Endothelial cell of umbilical vein (primary cell): ENCODE results near the gene GALNT17. TPM values are rescaled to one million over a fixed set of nuclear protein-coding genes. Genes with fewer than 3 reads are reported as not detected.

ENCODE experiments used
- BruUV-seq: library from RNA; stranded (reverse); fragments of 400-500 nt; replicated peaks from 2 replicates; lab custom pipeline; 2021; lab: Mats Ljungman, UMichigan
- CTCF ChIA-PET: fragments of 300-600, 350-600 bp; sonication (Branson Sonifier 250); formaldehyde crosslinking; loops from one replicate; lab custom pipeline; 2021; ENCODE audit warnings: antibody characterized with exemption, inconsistent platforms; lab: Charles Lee
- POLR2A ChIA-PET: fragments of 300-600, 350-600 bp; sonication (Branson Sonifier 250); formaldehyde crosslinking; loops from one replicate; lab custom pipeline; 2021; ENCODE audit warnings: antibody characterized with exemption, inconsistent platforms; lab: Charles Lee
- DNase-seq: peaks from one replicate; pipeline ENCODE4 v3.0.0-alpha.2; 2011; ENCODE audit warnings: low read depth, low spot score
- FAIRE-seq: peaks from 2 replicates; lab custom pipeline; 2011; peaks lifted over from hg19 to GRCh38; lab: Jason Lieb, UNC
- H2AFZ ChIP-seq: 2 replicates; pipeline ENCODE4 v1.6.0; 2012; ENCODE audit warnings: low read depth, low read length, control low read depth, inconsistent platforms
- H3K27ac ChIP-seq: 2 replicates; pipeline ENCODE4 v1.5.1; 2011; ENCODE audit warnings: low read depth, mild to moderate bottlenecking, control low read depth, low read length, moderate library complexity; ENCODE audit not compliant: insufficient read depth
- H3K27me3 ChIP-seq, 2 experiments: 2 replicates each; pipeline versions ENCODE4 v1.6.0 to v1.6.1; 2011; ENCODE audit warnings: low read length in 2 of 2, mixed read lengths in 1 of 2; ENCODE audit not compliant: control insufficient read depth in 2 of 2, insufficient read depth in 2 of 2
- H3K36me3 ChIP-seq, 2 experiments: 2 replicates in 1 of 2; 3 replicates in 1 of 2; pipeline ENCODE4 v1.5.1; 2011; ENCODE audit warnings: low read length in 2 of 2, mild to moderate bottlenecking in 1 of 2, moderate library complexity in 1 of 2; ENCODE audit not compliant: control insufficient read depth in 2 of 2, insufficient read depth in 2 of 2; ENCODE audit errors: extremely low read depth in 1 of 2
- H3K4me1 ChIP-seq: 3 replicates; pipeline ENCODE4 v1.5.1; 2011; ENCODE audit warnings: mild to moderate bottlenecking, low read length; ENCODE audit not compliant: control insufficient read depth, insufficient read depth; ENCODE audit errors: extremely low read depth
- H3K4me2 ChIP-seq: 2 replicates; pipeline ENCODE4 v1.6.1; 2011; ENCODE audit warnings: low read length, control low read depth, mixed read lengths; ENCODE audit not compliant: insufficient read depth
- H3K4me3 ChIP-seq, 3 experiments: fragments of 200-600 bp in 1 of 3; sonication (generic), shearing (Covaris generic) in 1 of 3; replicated peaks in 1 of 3; 2 replicates each; pipeline ENCODE4 v1.5.1; 2011 to 2016; ENCODE audit warnings: control low read depth in 3 of 3, low read length in 3 of 3, mild to moderate bottlenecking in 2 of 3, inconsistent platforms in 1 of 3, low read depth in 1 of 3, moderate library complexity in 1 of 3; ENCODE audit not compliant: insufficient read depth in 1 of 3
- H3K79me2 ChIP-seq: 2 replicates; pipeline ENCODE4 v1.6.0; 2012; ENCODE audit warnings: low read length, inconsistent platforms; ENCODE audit not compliant: control insufficient read depth, insufficient read depth
- H3K9ac ChIP-seq: replicated peaks from 2 replicates; pipeline ENCODE3; 2011; ENCODE audit warnings: low read length, control low read depth; ENCODE audit not compliant: insufficient read depth; ENCODE audit errors: extremely low read depth
- H3K9me1 ChIP-seq: replicated peaks from 3 replicates; pipeline ENCODE4 v1.6.0; 2011; ENCODE audit warnings: mild to moderate bottlenecking, low read length; ENCODE audit not compliant: control insufficient read depth, insufficient read depth; ENCODE audit errors: extremely low read depth
- H3K9me3 ChIP-seq: replicated peaks from 2 replicates; pipeline ENCODE4 v1.5.1; 2012; ENCODE audit warnings: low read length, inconsistent platforms; ENCODE audit not compliant: control insufficient read depth, insufficient read depth
- H4K20me1 ChIP-seq: replicated peaks from 2 replicates; pipeline ENCODE3; 2011; ENCODE audit warnings: mild to moderate bottlenecking, low read length; ENCODE audit not compliant: control insufficient read depth, insufficient read depth; ENCODE audit errors: extremely low read depth
- EZH2 ChIP-seq: IDR thresholded peaks from 2 replicates; pipeline ENCODE4 v1.6.1; 2012; ENCODE audit warnings: borderline replicate concordance, low read depth, mild to moderate bottlenecking, moderate library complexity, low read length, inconsistent platforms; ENCODE audit not compliant: severe bottlenecking
- FOS ChIP-seq: IDR thresholded peaks from 2 replicates; pipeline ENCODE4 v1.6.1; 2011; ENCODE audit warnings: mild to moderate bottlenecking, low read length, moderate library complexity, borderline replicate concordance; ENCODE audit not compliant: insufficient read depth
- GATA2 ChIP-seq: IDR thresholded peaks from 2 replicates; pipeline ENCODE4 v1.7.0; 2011; ENCODE audit warnings: low read depth, mild to moderate bottlenecking, moderate library complexity, mixed read lengths, low read length; ENCODE audit not compliant: insufficient read length, insufficient read depth
- JUN ChIP-seq: IDR thresholded peaks from 2 replicates; pipeline ENCODE4 v1.6.1; 2011; ENCODE audit warnings: borderline replicate concordance, low read depth; ENCODE audit not compliant: insufficient read length, insufficient read depth
- MYC ChIP-seq: IDR thresholded peaks from one replicate; pipeline ENCODE4 v1.6.1; 2011; ENCODE audit warnings: mild to moderate bottlenecking, low read depth, low read length
- POLR2A ChIP-seq: IDR thresholded peaks from 2 replicates; pipeline ENCODE4 v1.6.1; 2012; ENCODE audit warnings: low read depth, mild to moderate bottlenecking, control low read depth, low read length
- POLR2AphosphoS5 ChIP-seq: IDR thresholded peaks from 2 replicates; pipeline ENCODE4 v1.6.1; 2012; ENCODE audit warnings: low read depth, mild to moderate bottlenecking, control low read depth, low read length, moderate library complexity; ENCODE audit not compliant: insufficient read depth
- dilution Hi-C: fragments of 300-500 bp; cut with MboI; formaldehyde crosslinking; loops from one replicate; pipeline ENCODE4 v1.15.0; 2019; ENCODE audit warnings: low sequenced_read_pairs; ENCODE audit not compliant: extremely low pct_ligation_motif_present
- intact Hi-C: fragments of 100-400 bp; cut with micrococcal nuclease; formaldehyde crosslinking; loops from one replicate; pipeline ENCODE4 v1.10.0; 2022
- polyA plus RNA-seq, 4 experiments: library from polyadenylated mRNA; depleted of rRNA in 3 of 4; stranded (reverse) in 3 of 4; unstranded in 1 of 4; fragments of >200 nt; gene quantifications; 2 replicates each; pipeline versions ENCODE4 v1.2.1 to v1.2.3, GENCODE V29; 2011 to 2012; ENCODE audit warnings: missing spikeins in 1 of 4
- total RNA-seq: library from RNA; stranded (reverse); gene quantifications from 2 replicates; pipeline ENCODE4 v1.2.3, GENCODE V29; 2021
- TF ChIP-seq, protein P1 (sequence below): IDR thresholded peaks from 2 replicates; pipeline ENCODE4 v1.6.1; 2011; ENCODE audit not compliant: insufficient read depth, insufficient read length
- TF ChIP-seq, protein P2 (sequence below), 2 donors: IDR thresholded peaks; 1 replicate in 1 of 2; 2 replicates in 1 of 2; pipeline ENCODE4 v1.5.1; 2011; ENCODE audit warnings: low read length in 2 of 2, mild to moderate bottlenecking in 2 of 2, moderate library complexity in 2 of 2, control low read depth in 1 of 2, inconsistent platforms in 1 of 2, low read depth in 1 of 2; ENCODE audit not compliant: insufficient read depth in 1 of 2; ENCODE audit errors: extremely low read depth in 1 of 2

GALNT17 gene
- total and polyA plus RNA-seq, 2 donors (not counting 3 experiments of a cell fraction or from before 2014, with no cell fraction given): not detected

DNA sequence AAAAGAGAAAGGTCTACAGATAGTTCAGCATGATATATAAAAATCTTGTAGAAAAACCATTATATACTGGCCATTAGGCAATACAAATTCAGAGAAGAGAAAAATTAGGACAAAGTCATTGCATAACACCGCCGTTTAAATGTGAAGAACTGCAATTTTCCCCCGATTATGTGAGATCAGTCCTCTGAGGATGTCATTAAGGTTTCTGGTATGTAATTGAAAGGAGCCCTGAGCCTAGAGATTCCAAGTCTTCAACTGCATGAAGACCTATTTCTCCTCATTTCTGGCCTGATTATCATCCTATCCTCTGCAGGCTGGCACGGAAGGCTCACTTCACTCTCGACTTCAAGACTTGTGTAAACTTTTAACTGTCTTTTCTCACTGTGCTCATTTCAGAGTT is 395.3 kb downstream of the GALNT17 start:
- TF ChIP-seq MYC (no peak), GATA2 (no peak), POLR2AphosphoS5 (no peak), JUN (no peak), EZH2 (no peak), FOS (no peak)
- TF ChIP-seq, protein P1, sequence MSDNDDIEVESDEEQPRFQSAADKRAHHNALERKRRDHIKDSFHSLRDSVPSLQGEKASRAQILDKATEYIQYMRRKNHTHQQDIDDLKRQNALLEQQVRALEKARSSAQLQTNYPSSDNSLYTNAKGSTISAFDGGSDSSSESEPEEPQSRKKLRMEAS: no peak
- dilution Hi-C loops: no loop called here
- POLR2A ChIA-PET: no interaction called here
- DNase-seq (no peak), FAIRE-seq (no peak)
- H3K36me3 ChIP-seq: no peaks in the 10 kb centered on the region
- no peak overlapping the region for H3K27ac ChIP-seq
- no peak overlapping the region for H3K9ac ChIP-seq
- no peak overlapping the region for H3K4me3 ChIP-seq
- H3K9me3 ChIP-seq: peaks cover 2% of the 10 kb centered on the region
- no peaks in the 10 kb centered on the region for H3K27me3 ChIP-seq
- no peaks in the 10 kb centered on the region for H4K20me1 ChIP-seq
- CTCF ChIA-PET: no interaction called here
- no peak overlapping the region for H2AFZ ChIP-seq
- H3K4me1 ChIP-seq: no peaks in the 10 kb centered on the region
- no TSS peak for BruUV-seq
- intact Hi-C loops: no loop called here
- no peaks in the 10 kb centered on the region for H3K79me2 ChIP-seq
- no peak overlapping the region for H3K4me2 ChIP-seq
- no peaks in the 10 kb centered on the region for H3K9me1 ChIP-seq

DNA sequence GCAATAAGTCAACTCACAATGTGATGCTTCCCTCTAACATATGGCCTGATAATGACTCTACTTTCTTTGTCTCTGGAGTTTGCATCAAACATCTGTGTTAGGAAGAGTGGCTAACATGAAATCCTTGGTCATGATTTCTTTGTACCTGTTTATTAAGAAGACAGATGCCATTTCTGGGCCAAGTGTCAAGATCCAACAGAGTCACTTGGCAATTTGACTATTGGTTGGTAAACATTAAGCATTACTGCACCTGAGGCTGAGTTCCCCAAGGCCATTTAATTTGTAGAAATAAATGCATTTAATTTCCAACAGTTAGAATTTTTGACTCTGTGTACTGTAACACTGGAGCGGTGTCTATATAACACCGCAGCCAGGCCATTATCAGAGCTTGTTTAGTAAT is 403.7 kb downstream of the GALNT17 start:
- intact Hi-C loops: no loop called here
- no TSS peak for BruUV-seq
- CTCF ChIA-PET: no interaction called here

More for the DNA sequence above, 403.7 kb downstream of the GALNT17 start:
- Histone ChIP-seq H3K4me1 (no peaks in the 10 kb centered on the region), H3K4me3 (no peak overlapping the region), H2AFZ (no peak overlapping the region), H4K20me1 (no peaks in the 10 kb centered on the region), H3K9me3 (no peaks in the 10 kb centered on the region), H3K9me1 (no peaks in the 10 kb centered on the region), H3K4me2 (no peak overlapping the region), H3K27me3 (no peaks in the 10 kb centered on the region), H3K27ac (no peak overlapping the region), H3K9ac (no peak overlapping the region), H3K36me3 (no peaks in the 10 kb centered on the region), H3K79me2 (no peaks in the 10 kb centered on the region)
- POLR2A ChIA-PET: no interaction called here
- TF ChIP-seq, protein P2, sequence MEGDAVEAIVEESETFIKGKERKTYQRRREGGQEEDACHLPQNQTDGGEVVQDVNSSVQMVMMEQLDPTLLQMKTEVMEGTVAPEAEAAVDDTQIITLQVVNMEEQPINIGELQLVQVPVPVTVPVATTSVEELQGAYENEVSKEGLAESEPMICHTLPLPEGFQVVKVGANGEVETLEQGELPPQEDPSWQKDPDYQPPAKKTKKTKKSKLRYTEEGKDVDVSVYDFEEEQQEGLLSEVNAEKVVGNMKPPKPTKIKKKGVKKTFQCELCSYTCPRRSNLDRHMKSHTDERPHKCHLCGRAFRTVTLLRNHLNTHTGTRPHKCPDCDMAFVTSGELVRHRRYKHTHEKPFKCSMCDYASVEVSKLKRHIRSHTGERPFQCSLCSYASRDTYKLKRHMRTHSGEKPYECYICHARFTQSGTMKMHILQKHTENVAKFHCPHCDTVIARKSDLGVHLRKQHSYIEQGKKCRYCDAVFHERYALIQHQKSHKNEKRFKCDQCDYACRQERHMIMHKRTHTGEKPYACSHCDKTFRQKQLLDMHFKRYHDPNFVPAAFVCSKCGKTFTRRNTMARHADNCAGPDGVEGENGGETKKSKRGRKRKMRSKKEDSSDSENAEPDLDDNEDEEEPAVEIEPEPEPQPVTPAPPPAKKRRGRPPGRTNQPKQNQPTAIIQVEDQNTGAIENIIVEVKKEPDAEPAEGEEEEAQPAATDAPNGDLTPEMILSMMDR (IDR thresholded peaks at IDR 0.05; ENCODE audit: extremely low read depth in 1 of 2, insufficient read depth in 1 of 2, low read depth in 1 of 2, low read length in 2 of 2): no peak
- TF ChIP-seq EZH2: no peak
- TF ChIP-seq MYC: no peak
- no peak for TF ChIP-seq FOS
- no peak for TF ChIP-seq JUN
- no peak for TF ChIP-seq POLR2AphosphoS5
- TF ChIP-seq, protein P1: no peak
- TF ChIP-seq GATA2: no peak
- TF ChIP-seq POLR2A: no peak
- dilution Hi-C loops: no loop called here
- DNase-seq (no peak), FAIRE-seq (no peak)
